SW480 (cell line): ENCODE measurements around the gene BMX.
A peak's percentile ranks its signal among the peaks of the same experiment; 100 is the strongest.

Experiments used
- DNase-seq: peaks from one replicate; pipeline ENCODE4 v3.0.0-alpha.2; 2016; ENCODE audit warnings: low spot score

Gene BMX

DNA sequence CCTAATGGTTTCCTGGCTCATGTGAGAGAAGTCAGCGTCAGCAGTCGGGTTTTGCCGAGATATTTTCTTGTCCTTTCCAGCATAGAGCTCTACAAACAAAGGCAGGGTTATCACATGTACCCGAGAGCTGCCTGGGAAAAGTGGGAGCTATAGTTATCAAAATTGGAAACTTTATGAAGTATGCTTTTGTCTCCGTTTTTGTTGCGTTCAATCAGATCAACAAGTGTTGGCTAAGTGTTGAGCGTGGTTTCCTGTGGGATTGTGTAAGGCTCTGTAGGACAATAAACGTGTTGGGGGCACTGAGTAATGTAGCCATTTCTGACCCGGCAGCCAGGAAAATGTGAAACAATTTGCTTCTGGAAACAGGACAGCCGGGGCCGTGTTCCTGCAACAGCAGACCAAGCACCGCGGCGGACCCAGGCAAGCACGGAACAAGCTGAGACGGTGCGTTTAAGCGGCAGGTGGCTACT is at the start of gene BMX:
TSS of gene BMX (plus strand) at position 311 of the 470 bp plus-strand sequence. CDS start 7,547 bp downstream, outside the sequence.
- DNase-seq = no peak

DNA sequence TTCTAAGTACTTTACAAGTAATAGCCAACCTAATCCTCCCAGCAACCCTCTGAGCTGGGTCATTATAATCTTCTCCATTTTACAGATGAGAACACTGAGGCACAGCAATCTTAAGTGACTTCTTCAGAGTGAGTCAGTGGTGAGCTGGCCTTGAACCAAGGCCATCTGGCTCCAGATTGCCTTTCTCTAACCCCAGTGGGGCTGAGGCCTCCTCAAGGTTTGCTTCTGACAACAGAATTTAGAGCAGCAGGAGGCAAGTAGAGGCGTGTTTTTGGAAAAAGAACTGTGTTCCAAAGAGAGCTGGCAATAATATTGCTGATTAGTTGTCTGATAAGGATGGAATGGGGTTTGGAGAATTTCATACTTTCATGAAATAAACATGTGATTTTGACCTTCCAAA is 48.7 kb upstream of the BMX start:
- DNase-seq = no peak

DNA sequence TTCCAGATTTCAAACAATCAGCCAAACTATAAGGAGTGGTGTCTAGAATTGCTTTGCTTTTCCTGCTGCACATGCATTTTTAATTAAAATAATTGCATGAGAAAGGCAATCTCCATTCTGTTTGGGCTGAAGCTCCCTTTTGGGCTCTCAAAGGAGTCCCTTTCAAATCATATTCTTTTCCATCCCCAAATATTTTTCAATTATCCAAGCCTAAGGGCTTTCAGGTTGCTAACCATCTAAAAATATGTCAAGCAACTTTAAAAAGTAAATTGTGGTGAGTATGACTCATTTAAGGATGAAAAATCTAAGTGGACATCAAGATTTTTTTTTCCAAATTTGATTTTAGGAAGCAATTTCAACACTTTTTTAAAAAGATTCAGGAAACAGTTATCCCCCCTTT is 35.9 kb upstream of the BMX start:
- DNase-seq = no peak

DNA sequence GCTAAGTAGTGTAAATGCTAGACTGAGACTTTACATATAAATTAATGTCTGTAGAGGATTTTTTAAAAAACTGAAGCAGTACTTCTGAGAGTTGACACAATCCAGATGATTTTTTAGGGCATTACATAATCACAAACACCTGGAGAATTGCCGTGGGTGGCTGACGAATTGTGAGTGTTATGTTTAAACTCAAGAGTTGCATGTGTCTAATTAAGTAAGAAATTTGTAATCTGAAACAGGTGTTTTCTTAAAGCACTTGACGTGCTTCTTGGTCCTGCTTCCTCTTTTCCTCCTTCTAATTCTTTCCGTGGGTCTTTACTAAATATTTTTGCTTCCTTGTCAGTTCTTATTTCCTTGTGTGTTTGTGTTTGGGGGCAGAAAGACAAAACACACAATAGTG is 35.3 kb upstream of the BMX start:
- no peak for DNase-seq

DNA sequence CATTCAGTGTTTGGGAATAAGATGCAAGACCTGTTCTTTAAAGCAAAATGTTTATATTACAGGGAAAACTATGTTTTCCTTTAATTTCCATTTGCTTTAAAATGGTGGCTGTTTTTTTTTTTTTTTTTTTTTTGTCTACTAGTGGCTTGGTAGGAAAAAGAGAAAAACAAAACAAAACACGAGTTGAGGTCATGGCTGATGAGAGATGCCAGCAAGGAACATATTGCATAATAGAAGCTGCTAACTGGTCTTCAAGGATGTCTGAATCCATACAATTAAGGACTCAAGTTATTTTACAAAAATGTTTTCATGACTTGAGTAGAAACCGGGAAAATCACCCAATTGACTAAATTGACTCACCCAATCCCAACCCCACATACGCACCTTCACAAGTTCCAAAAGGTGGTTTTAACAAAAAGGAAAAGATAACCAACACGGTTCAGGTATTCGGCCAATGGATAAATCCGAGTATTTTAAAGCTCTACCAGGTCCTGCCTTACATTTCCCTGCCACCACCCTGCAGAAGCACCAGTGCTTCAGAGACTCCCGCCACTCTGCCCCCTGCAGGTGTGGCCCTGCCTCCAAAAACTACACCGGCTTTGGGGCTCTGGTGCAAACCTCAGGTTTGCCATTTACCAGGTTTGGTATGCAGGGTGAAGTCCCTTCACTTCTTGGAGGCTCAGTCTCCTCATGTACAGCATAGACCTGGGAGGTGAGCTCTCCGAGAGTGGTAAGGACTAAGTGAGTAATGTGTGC is 34.5 kb upstream of the BMX start:
- no peak for DNase-seq

DNA sequence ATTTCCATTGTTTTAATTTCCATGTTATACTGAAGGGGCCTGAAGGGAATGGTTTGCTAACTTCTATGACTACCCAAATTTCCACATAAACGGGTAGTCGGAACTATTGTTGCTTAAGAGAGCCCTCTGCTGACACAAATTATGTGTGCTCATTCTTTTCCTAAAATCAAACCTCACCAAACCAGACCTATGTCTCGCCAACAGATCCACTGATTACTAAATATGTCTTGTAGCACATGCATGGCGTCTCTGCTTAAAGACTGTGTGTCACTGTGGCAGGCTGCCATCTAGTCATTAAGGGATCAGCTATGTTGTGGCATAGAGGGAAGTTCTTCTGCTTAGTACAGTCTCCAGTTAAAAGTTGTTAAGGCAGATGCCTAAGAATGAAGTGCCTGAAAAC is 32.6 kb upstream of the BMX start:
- DNase-seq = no peak

- no peak for DNase-seq
Observed at GRCh38 chrX:15469613-15470012, 31.0 kb upstream of the BMX start.

DNA sequence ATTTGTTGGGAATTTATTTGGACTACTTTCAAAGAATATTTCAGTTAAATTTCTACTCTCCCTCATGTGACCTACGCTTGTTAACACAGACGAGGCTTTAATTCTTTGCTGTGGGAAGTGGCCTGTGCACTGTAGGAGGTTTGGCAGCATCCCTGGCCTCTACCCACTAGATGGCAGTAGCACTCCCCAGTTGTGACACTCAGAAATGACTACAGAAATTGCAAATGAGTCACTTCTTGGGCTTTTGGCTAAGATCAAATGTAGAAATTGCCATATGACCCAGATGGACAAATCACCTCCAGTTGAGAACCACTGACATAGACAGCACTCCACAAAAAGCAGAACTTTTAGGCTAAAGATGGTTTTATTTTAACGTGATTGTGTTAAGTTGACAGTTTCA is 29.6 kb upstream of the BMX start:
- DNase-seq = peak; percentile 55

- no peak for DNase-seq
Observed at GRCh38 chrX:15472531-15472930, 28.1 kb upstream of the BMX start.

- no peak for DNase-seq
Observed at GRCh38 chrX:15474028-15474427, 26.6 kb upstream of the BMX start.

DNA sequence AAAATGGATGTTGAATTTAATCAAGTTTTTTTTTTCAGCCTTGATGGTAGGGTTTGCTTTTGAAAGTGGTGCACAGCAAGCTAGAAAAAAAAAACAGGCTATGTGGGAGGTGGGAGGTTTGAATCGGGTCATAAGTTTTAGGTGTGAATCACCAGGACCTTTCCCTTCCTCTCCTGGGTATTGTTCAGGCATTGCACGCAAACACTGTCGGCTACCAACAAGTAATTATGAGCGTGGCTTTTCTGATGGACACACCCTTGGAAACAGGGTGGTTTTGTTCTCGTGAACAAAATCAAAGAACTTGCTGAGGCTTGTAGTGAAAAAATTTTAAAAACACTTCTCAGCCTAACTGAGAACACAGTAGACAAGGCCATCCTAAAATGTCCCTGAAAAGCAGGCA is 25.6 kb upstream of the BMX start:
- DNase-seq = peak; percentile 86

GRCh38 chrX:15475486-15475885 is 25.1 kb upstream of the BMX start:
- DNase-seq = no peak

GRCh38 chrX:15483891-15484290 is 16.7 kb upstream of the BMX start:
- no peak for DNase-seq

- no peak for DNase-seq
Observed at GRCh38 chrX:15492469-15492868, 8.1 kb upstream of the BMX start.

- DNase-seq = peak; percentile 89
Observed at GRCh38 chrX:15493118-15493962, 7.3 kb upstream of the BMX start, which contains the start of gene PIR. TSS of gene PIR (minus strand) at chrX:15493333. CDS start at chrX:15491257, 2,076 bp downstream.

DNA sequence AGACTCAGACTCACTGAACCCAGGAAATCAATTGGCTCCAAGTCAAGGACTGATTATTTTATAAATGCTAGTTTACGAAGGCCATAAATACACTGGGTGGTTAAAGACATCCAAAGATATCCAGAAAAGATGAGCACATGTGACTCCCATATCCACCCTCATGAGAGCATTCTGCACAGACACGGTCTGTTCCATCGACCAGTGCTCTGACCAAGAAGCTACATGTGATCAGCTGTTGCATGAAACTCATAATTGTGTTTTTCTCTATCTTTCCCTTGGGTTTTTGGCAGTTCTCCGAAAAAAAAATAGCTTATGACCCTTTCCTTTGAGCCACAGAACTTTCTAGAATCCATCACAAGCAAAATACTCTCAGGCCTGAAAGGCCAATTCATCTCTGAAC is 4.8 kb upstream of the BMX start:
- DNase-seq = no peak

GRCh38 chrX:15496824-15497223 is 3.8 kb upstream of the BMX start:
- no peak for DNase-seq

DNA sequence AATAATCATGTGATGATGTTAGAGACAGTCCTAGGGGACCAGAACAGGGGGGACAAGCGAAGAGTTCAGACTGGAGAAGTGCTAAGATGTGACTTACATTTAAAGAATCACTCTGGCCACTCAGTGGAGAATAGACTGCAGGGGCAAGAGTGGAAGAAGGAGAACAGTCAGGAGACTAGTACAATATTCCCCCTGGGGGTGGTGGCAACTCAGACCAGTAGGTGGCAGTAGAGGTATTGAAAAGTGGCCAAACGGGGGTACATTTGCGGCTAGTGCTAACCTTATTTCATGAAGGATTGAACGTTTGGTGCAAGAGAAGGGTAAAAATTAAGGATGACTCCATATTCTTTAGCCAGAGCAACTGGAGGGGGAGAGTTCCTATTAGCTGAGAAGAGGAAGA is 2.7 kb upstream of the BMX start:
- peak; percentile 42 for DNase-seq

- DNase-seq = no peak
Observed at GRCh38 chrX:15498741-15499140, 1.9 kb upstream of the BMX start.

- no peak for DNase-seq
Observed at GRCh38 chrX:15499976-15500375, 631 bp upstream of the BMX start.

DNA sequence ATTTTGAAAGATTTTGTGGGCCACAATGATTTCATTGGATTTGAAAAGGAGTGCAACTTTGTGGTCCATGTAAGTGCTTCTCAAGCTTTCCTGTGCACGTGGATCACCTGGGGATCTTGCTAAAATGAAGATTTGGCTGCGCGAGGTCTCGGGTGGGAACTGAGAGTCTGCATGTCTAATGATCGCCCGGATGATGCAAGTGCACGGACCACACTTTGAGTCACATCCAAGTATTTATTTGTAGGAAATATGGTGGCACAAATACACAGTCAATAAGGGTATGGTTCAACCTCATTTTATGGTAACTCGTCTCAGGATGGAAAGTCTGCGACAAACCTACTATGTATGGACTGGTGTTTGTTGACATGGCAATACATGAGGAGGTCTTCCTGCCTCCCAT is 899 bp downstream of the BMX start:
- no peak for DNase-seq

DNA sequence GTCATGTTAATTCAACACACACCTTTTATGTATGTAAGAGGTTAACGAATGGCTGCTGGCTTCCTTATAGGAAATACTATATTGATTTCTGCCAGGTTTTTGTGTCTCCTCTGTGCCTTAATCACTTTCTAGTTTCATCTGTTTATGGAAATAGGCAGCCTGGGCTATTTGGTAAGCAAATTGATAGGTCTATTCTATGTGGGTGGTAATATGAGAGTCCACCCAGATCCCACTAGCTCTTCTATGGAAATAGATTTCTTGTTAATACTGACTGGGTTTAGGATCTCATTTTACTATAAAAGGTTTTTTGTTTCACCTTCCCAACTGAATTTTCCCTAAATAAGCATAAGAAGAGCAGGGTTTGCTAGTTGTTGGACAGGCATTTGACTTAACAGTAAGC is 4.1 kb downstream of the BMX start:
- DNase-seq = no peak

DNA sequence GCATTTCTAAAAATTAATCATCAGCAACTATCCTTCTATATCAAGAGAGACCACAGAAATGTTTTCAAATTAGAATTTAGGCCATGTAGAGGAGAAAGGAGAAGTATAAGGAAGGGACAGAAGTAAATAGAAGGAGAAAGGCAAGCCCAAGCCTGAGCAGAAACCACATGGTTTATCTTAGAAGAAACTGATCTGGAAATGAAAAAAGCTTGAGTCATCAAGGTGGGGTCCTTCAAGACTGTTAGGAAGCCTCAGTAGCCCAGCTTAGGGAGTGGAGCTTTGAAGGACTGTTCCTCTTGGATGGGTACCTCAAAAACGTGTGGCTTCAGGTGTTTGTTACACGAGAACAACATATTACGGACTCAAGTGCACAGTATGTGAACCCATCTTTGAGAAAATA is 4.5 kb downstream of the BMX start:
- no peak for DNase-seq
